GM19452 (cell line): ENCODE data around the gene SMAD5.

Source experiments
- ATAC-seq: cut with Tn5 transposase; IDR thresholded peaks from one replicate; pipeline ENCODE4 v1.9.1; 2021; ENCODE audit not compliant: unreplicated experiment

The SMAD5 gene

GRCh38 chr5:136213919-136214493 is 81.4 kb downstream of the SMAD5 start:
- no peak for ATAC-seq

GRCh38 chr5:136215812-136216211 is 83.2 kb downstream of the SMAD5 start:
- ATAC-seq = no peak

GRCh38 chr5:136216230-136216629 is 83.6 kb downstream of the SMAD5 start:
- no peak for ATAC-seq

- no peak for ATAC-seq
These were observed 88.7 kb downstream of the SMAD5 start for GRCh38 chr5:136221340-136221739.

- ATAC-seq = no peak
These were observed 90.1 kb downstream of the SMAD5 start for GRCh38 chr5:136222580-136223235.

GRCh38 chr5:136225796-136226195 is 93.2 kb downstream of the SMAD5 start:
- no peak for ATAC-seq

- ATAC-seq = no peak
These were observed 93.8 kb downstream of the SMAD5 start for GRCh38 chr5:136226401-136226800.

GRCh38 chr5:136228136-136228757 is 95.6 kb downstream of the SMAD5 start:
- no peak for ATAC-seq

GRCh38 chr5:136230176-136230575 is 97.5 kb downstream of the SMAD5 start:
- no peak for ATAC-seq

GRCh38 chr5:136232316-136232715 is 99.7 kb downstream of the SMAD5 start:
- ATAC-seq = no peak
